Esophagus squamous epithelium (tissue), 5 donors: ENCODE measurements around the gene GPC5. TPM values are rescaled to one million over a fixed set of nuclear protein-coding genes. Genes with fewer than 3 reads are reported as not detected.

Source experiments
- DNase-seq: peaks from one replicate; lab custom pipeline; 2025; lab: John Stamatoyannopoulos, UW
- H3K27ac ChIP-seq, 4 donors: fragments of 200-600 bp; sonication (generic); one replicate each; pipeline ENCODE4 v1.5.1; 2016 to 2019; ENCODE audit warnings: mild to moderate bottlenecking in 1 of 4
- H3K27me3 ChIP-seq, 4 donors: fragments of 200-600 bp; sonication (generic); 1 replicate in 3 of 4; 2 replicates in 1 of 4; pipeline versions ENCODE4 v1.5.1 to v1.6.0; 2017 to 2021; ENCODE audit warnings: antibody characterized with exemption in 1 of 4
- H3K36me3 ChIP-seq, 3 donors: fragments of 200-600 bp; sonication (generic); one replicate each; pipeline ENCODE4 v1.5.1; 2016 to 2019
- H3K4me1 ChIP-seq, 3 donors: fragments of 200-600 bp; sonication (generic); one replicate each; pipeline ENCODE4 v1.5.1; 2017 to 2019
- H3K4me3 ChIP-seq, 4 donors: fragments of 200-600 bp; sonication (generic); 1 replicate in 3 of 4; 2 replicates in 1 of 4; pipeline ENCODE4 v1.5.1; 2016 to 2019; ENCODE audit warnings: mild to moderate bottlenecking in 2 of 4, moderate library complexity in 1 of 4
- H3K9me3 ChIP-seq, 3 donors: fragments of 200-600 bp; sonication (generic); one replicate each; pipeline ENCODE4 v1.5.1; 2016 to 2019
- CTCF ChIP-seq, 6 experiments: fragments of 450-650 bp in 4 of 6; fragments of 200-600 bp in 2 of 6; sonication (generic) in 2 of 6; IDR thresholded peaks; one replicate each; pipeline ENCODE4 v1.5.1; 2016 to 2019; ENCODE audit warnings: antibody characterized with exemption in 6 of 6, mild to moderate bottlenecking in 4 of 6, moderate library complexity in 4 of 6
- POLR2A ChIP-seq, 4 donors: fragments of 450-650 bp; IDR thresholded peaks; one replicate each; pipeline ENCODE4 v1.6.1; 2017; ENCODE audit warnings: antibody characterized with exemption in 4 of 4, mild to moderate bottlenecking in 4 of 4, moderate library complexity in 3 of 4
- WGBS, 2 donors: methylation state at CpG; one replicate each; pipeline ENCODE4 v1.1.5; 2018; 5-methylcytosine and 5-hydroxymethylcytosine counted together
- intact Hi-C: fragments of 100-400 bp; cut with DNase I; formaldehyde crosslinking; loops from one replicate; pipeline ENCODE4 v1.15.0; 2022
- total RNA-seq, 4 donors: library from RNA; depleted of rRNA; stranded (reverse); fragments of >200 nt; gene quantifications; one replicate each; pipeline ENCODE4 v1.1.0, GENCODE V29; 2016
- donor health status: DM: yes; HTN: yes; CAD: no.

The GPC5 gene
- total RNA-seq, 4 donors from 2014 or later: not detected

GRCh38 chr13:91758724-91759123 lies 360.3 kb downstream of the GPC5 start:
- Histone ChIP-seq H3K27me3 (no peaks in the 10 kb centered on the region), H3K9me3 (no peaks in the 10 kb centered on the region), H3K36me3 (no peaks in the 10 kb centered on the region), H3K4me1 (no peaks in the 10 kb centered on the region), H3K27ac (no peak overlapping the region), H3K4me3 (no peak overlapping the region)
- WGBS, 2 donors: 63 to 73% methylated on average over 1 of the region's 1 CpG
- no peak for DNase-seq
- intact Hi-C loops: no loop called here
- TF ChIP-seq CTCF (IDR thresholded peaks at IDR 0.05): no peak
- no peak for TF ChIP-seq POLR2A (IDR thresholded peaks at IDR 0.05)

- TF ChIP-seq POLR2A (IDR thresholded peaks at IDR 0.05): no peak
- no peak for TF ChIP-seq CTCF (IDR thresholded peaks at IDR 0.05)
- no peaks in the 10 kb centered on the region for H3K9me3 ChIP-seq
- no peak overlapping the region for H3K4me3 ChIP-seq
- H3K4me1 ChIP-seq: no peaks in the 10 kb centered on the region
- no peaks in the 10 kb centered on the region for H3K36me3 ChIP-seq
- intact Hi-C loops: no loop called here
- H3K27ac ChIP-seq: no peak overlapping the region
- 84 to 93% methylated on average over 4 of the region's 4 CpGs for WGBS, 2 donors
- H3K27me3 ChIP-seq: no peaks in the 10 kb centered on the region
- no peak for DNase-seq
Observed at GRCh38 chr13:91762957-91763356, 364.5 kb downstream of the GPC5 start.

GRCh38 chr13:91764527-91764926 lies 366.1 kb downstream of the GPC5 start:
- H3K27me3 ChIP-seq: no peaks in the 10 kb centered on the region
- H3K4me3 ChIP-seq: no peak overlapping the region
- WGBS, 2 donors: 58 to 73% methylated on average over 7 of the region's 7 CpGs
- H3K4me1 ChIP-seq: no peaks in the 10 kb centered on the region
- no peaks in the 10 kb centered on the region for H3K36me3 ChIP-seq
- no peaks in the 10 kb centered on the region for H3K9me3 ChIP-seq
- DNase-seq: no peak
- intact Hi-C loops: no loop called here
- TF ChIP-seq POLR2A (IDR thresholded peaks at IDR 0.05): no peak
- no peak for TF ChIP-seq CTCF (IDR thresholded peaks at IDR 0.05)
- H3K27ac ChIP-seq: no peak overlapping the region

GRCh38 chr13:91767651-91768050 lies 369.2 kb downstream of the GPC5 start:
- intact Hi-C loops: no loop called here
- DNase-seq: no peak
- WGBS, 2 donors: 41 to 43% methylated on average over 4 of the region's 4 CpGs

GRCh38 chr13:91768746-91769145 lies 370.3 kb downstream of the GPC5 start:
- H3K4me3 ChIP-seq: no peak overlapping the region
- TF ChIP-seq POLR2A (IDR thresholded peaks at IDR 0.05): no peak
- no peak for TF ChIP-seq CTCF (IDR thresholded peaks at IDR 0.05)
- H3K9me3 ChIP-seq: no peaks in the 10 kb centered on the region
- intact Hi-C loops: no loop called here
- no peaks in the 10 kb centered on the region for H3K27me3 ChIP-seq
- no peak for DNase-seq
- 53 to 57% methylated on average over 2 of the region's 2 CpGs for WGBS, 2 donors
- H3K36me3 ChIP-seq: no peaks in the 10 kb centered on the region
- H3K4me1 ChIP-seq: no peaks in the 10 kb centered on the region
- H3K27ac ChIP-seq: no peak overlapping the region

More at GRCh38 chr13:91767651-91768050, 369.2 kb downstream of the GPC5 start:
- H3K4me1 ChIP-seq: no peaks in the 10 kb centered on the region
- TF ChIP-seq POLR2A (IDR thresholded peaks at IDR 0.05) (no peak), CTCF (IDR thresholded peaks at IDR 0.05) (no peak)
- H3K4me3 ChIP-seq: no peak overlapping the region
- no peaks in the 10 kb centered on the region for H3K36me3 ChIP-seq
- H3K27ac ChIP-seq: no peak overlapping the region
- H3K9me3 ChIP-seq: no peaks in the 10 kb centered on the region
- no peaks in the 10 kb centered on the region for H3K27me3 ChIP-seq
